ENCODE data around the gene GSAP. TPM values are rescaled to one million over a fixed set of nuclear protein-coding genes. Genes with fewer than 3 reads are reported as not detected.
A peak's percentile ranks its signal among the peaks of the same experiment; 100 is the strongest.

The GSAP gene
- total RNA-seq, 1 donor from 2014 or later = 1.9 TPM

- no peaks in the 10 kb centered on the region for H3K9me3 Mint-ChIP-seq (ENCODE audit: unreplicated experiment)
- no peak overlapping the region for H3K4me3 Mint-ChIP-seq (ENCODE audit: unreplicated experiment)
- no peaks in the 10 kb centered on the region for H3K36me3 Mint-ChIP-seq (ENCODE audit: low read depth, unreplicated experiment)
- peak overlapping the region; percentile 16 for H3K27ac Mint-ChIP-seq (ENCODE audit: unreplicated experiment)
- no peak for DNase-seq (ENCODE audit: low spot score)
- no peak for TF ChIP-seq CTCF (IDR thresholded peaks at IDR 0.05; ENCODE audit: unreplicated experiment)
- peaks cover 19% of the 10 kb centered on the region for H3K4me1 Mint-ChIP-seq (ENCODE audit: unreplicated experiment)
- H3K27me3 Mint-ChIP-seq (ENCODE audit: unreplicated experiment) = no peaks in the 10 kb centered on the region
These were observed 56.0 kb downstream of the GSAP start for GRCh38 chr7:77360104-77360503.

- no peaks in the 10 kb centered on the region for H3K36me3 Mint-ChIP-seq (ENCODE audit: low read depth, unreplicated experiment)
- no peak for TF ChIP-seq CTCF (IDR thresholded peaks at IDR 0.05; ENCODE audit: unreplicated experiment)
These were observed 56.5 kb downstream of the GSAP start for GRCh38 chr7:77359599-77359998.

GRCh38 chr7:77354914-77355313 lies 61.2 kb downstream of the GSAP start:
- TF ChIP-seq CTCF (IDR thresholded peaks at IDR 0.05; ENCODE audit: unreplicated experiment) = no peak
- Mint-ChIP-seq H3K36me3 (ENCODE audit: low read depth, unreplicated experiment) (no peaks in the 10 kb centered on the region), H3K4me3 (ENCODE audit: unreplicated experiment) (no peak overlapping the region), H3K9me3 (ENCODE audit: unreplicated experiment) (no peaks in the 10 kb centered on the region), H3K27ac (ENCODE audit: unreplicated experiment) (no peak overlapping the region), H3K4me1 (ENCODE audit: unreplicated experiment) (peaks cover 23% of the 10 kb centered on the region), H3K27me3 (ENCODE audit: unreplicated experiment) (no peaks in the 10 kb centered on the region)
- DNase-seq (ENCODE audit: low spot score) = no peak

More at GRCh38 chr7:77359599-77359998, 56.5 kb downstream of the GSAP start:
- Mint-ChIP-seq H3K4me1 (ENCODE audit: unreplicated experiment) (peaks cover 19% of the 10 kb centered on the region), H3K9me3 (ENCODE audit: unreplicated experiment) (no peaks in the 10 kb centered on the region), H3K27ac (ENCODE audit: unreplicated experiment) (peak overlapping the region; percentile 16), H3K4me3 (ENCODE audit: unreplicated experiment) (no peak overlapping the region), H3K27me3 (ENCODE audit: unreplicated experiment) (no peaks in the 10 kb centered on the region)
- DNase-seq (ENCODE audit: low spot score) = no peak

DNA sequence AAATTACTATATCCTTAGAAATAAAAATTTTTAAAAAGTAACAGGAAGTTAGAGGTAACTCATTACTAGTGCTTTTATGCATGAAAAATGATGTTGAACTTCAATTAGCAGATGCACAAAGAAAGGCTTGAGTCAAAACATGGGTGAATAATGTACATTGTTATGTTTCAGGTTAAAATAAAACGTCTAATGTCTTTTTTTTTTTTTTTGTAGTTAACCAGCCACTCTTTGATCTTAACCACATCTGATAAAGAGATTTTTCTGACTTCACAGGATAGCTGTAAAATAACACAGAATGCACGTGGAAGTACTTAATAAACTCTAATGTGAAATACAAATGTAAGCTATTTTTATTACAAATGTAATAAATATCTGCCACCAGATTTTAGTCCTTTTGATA lies 61.7 kb downstream of the GSAP start:
- TF ChIP-seq CTCF (IDR thresholded peaks at IDR 0.05; ENCODE audit: unreplicated experiment) = no peak
- no peak for DNase-seq (ENCODE audit: low spot score)
- Mint-ChIP-seq H3K36me3 (ENCODE audit: low read depth, unreplicated experiment) (no peaks in the 10 kb centered on the region), H3K27ac (ENCODE audit: unreplicated experiment) (no peak overlapping the region), H3K9me3 (ENCODE audit: unreplicated experiment) (no peaks in the 10 kb centered on the region), H3K27me3 (ENCODE audit: unreplicated experiment) (no peaks in the 10 kb centered on the region), H3K4me1 (ENCODE audit: unreplicated experiment) (peaks cover 21% of the 10 kb centered on the region), H3K4me3 (ENCODE audit: unreplicated experiment) (no peak overlapping the region)

DNA sequence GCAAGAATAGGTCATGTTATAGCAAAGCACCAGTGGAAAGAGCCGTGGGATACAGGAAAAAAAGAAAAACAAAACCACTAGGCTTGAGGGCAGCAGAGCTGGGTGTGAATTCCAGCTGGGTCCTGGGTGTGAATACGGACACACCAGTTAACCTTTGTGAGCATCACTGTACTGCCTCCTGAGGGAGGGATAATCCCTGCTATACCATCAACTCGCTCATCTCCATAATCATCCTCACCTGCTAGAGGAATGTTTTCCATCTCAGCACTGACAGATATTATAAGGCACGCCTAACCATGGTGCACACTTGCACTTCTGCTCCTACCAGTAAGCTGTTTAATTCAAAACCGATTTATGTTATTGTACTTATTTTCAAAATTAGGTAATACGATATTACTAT lies 62.2 kb downstream of the GSAP start:
- no peak for TF ChIP-seq CTCF (IDR thresholded peaks at IDR 0.05; ENCODE audit: unreplicated experiment)
- no peaks in the 10 kb centered on the region for H3K9me3 Mint-ChIP-seq (ENCODE audit: unreplicated experiment)
- H3K4me3 Mint-ChIP-seq (ENCODE audit: unreplicated experiment) = no peak overlapping the region
- H3K27me3 Mint-ChIP-seq (ENCODE audit: unreplicated experiment) = no peaks in the 10 kb centered on the region
- no peak for DNase-seq (ENCODE audit: low spot score)
- peaks cover 25% of the 10 kb centered on the region for H3K4me1 Mint-ChIP-seq (ENCODE audit: unreplicated experiment)
- no peak overlapping the region for H3K27ac Mint-ChIP-seq (ENCODE audit: unreplicated experiment)
- H3K36me3 Mint-ChIP-seq (ENCODE audit: low read depth, unreplicated experiment) = no peaks in the 10 kb centered on the region

Data from endothelial cell (in vitro differentiated cells).